H1 (cell line): ENCODE measurements around the gene DLL4. TPM values are rescaled to one million over a fixed set of nuclear protein-coding genes. Genes with fewer than 3 reads are reported as not detected.
A peak's percentile ranks its signal among the peaks of the same experiment; 100 is the strongest.

Experiments used
- CTCF ChIA-PET: fragments of 300-600 bp; sonication (Branson Sonifier 250); formaldehyde crosslinking; loops from one replicate; lab custom pipeline; 2021; ENCODE audit not compliant: partially characterized antibody; lab: Charles Lee
- POLR2A ChIA-PET: fragments of 300-600 bp; sonication (Branson Sonifier 250); formaldehyde crosslinking; loops from one replicate; lab custom pipeline; 2021; ENCODE audit warnings: inconsistent platforms; ENCODE audit not compliant: partially characterized antibody; lab: Charles Lee
- DNase-seq, 2 experiments: peaks; one replicate each; pipeline versions ENCODE4 v3.0.0 to v3.0.0-alpha.2; 2010 to 2022; ENCODE audit warnings: low spot score in 2 of 2, low read depth in 1 of 2, mixed read lengths in 1 of 2
- FAIRE-seq: peaks from 2 replicates; lab custom pipeline; 2011; peaks lifted over from hg19 to GRCh38; lab: Jason Lieb, UNC
- H2AFZ ChIP-seq: 2 replicates; pipeline ENCODE4 v1.8.1; 2012; ENCODE audit warnings: low read length, inconsistent platforms
- H2AK5ac ChIP-seq: 2 replicates; pipeline ENCODE4 v1.6.1; 2013; ENCODE audit warnings: low read depth, low read length
- H2BK120ac ChIP-seq: replicated peaks from 2 replicates; pipeline ENCODE3; 2013; ENCODE audit warnings: low read depth, low read length, inconsistent platforms
- H2BK12ac ChIP-seq: 2 replicates; pipeline ENCODE4 v1.6.1; 2013; ENCODE audit warnings: low read depth, low read length
- H2BK15ac ChIP-seq: 2 replicates; pipeline ENCODE4 v1.6.1; 2013; ENCODE audit warnings: low read length
- H2BK20ac ChIP-seq: 2 replicates; pipeline ENCODE4 v1.6.1; 2013; ENCODE audit warnings: low read length
- H2BK5ac ChIP-seq: 2 replicates; pipeline ENCODE4 v1.6.1; 2013; ENCODE audit warnings: low read depth, low read length
- H3K14ac ChIP-seq: 2 replicates; pipeline ENCODE4 v1.6.1; 2013; ENCODE audit warnings: inconsistent platforms; ENCODE audit not compliant: insufficient read length
- H3K18ac ChIP-seq: 2 replicates; pipeline ENCODE4 v1.6.1; 2013; ENCODE audit warnings: low read length; ENCODE audit errors: extremely low read depth
- H3K23ac ChIP-seq: 2 replicates; pipeline ENCODE4 v1.6.1; 2013; ENCODE audit warnings: inconsistent platforms; ENCODE audit not compliant: insufficient read length
- H3K23me2 ChIP-seq: 2 replicates; pipeline ENCODE4 v1.6.1; 2013; ENCODE audit warnings: low read depth, low read length
- H3K27ac ChIP-seq: 2 replicates; pipeline ENCODE4 v1.6.1; 2011; ENCODE audit warnings: low read depth, low read length, inconsistent platforms
- H3K27me3 ChIP-seq, 4 experiments: replicated peaks in 1 of 4; 1 replicate in 1 of 4; 2 replicates in 3 of 4; pipeline versions ENCODE4 v1.6.1 to v1.8.1; 2011 to 2013; ENCODE audit warnings: low read length in 3 of 4, mild to moderate bottlenecking in 3 of 4, inconsistent platforms in 2 of 4, mixed read lengths in 2 of 4, moderate library complexity in 1 of 4; ENCODE audit not compliant: control insufficient read depth in 3 of 4, insufficient read depth in 3 of 4; ENCODE audit errors: extremely low read depth in 1 of 4
- H3K36me3 ChIP-seq, 4 experiments: 2 replicates each; pipeline versions ENCODE4 v1.6.1 to v1.8.1; 2011 to 2013; ENCODE audit warnings: mild to moderate bottlenecking in 4 of 4, low read length in 3 of 4, moderate library complexity in 2 of 4, control low read depth in 1 of 4, inconsistent platforms in 1 of 4; ENCODE audit not compliant: insufficient read depth in 4 of 4, control insufficient read depth in 2 of 4
- H3K4ac ChIP-seq: replicated peaks from 2 replicates; pipeline ENCODE3; 2013; ENCODE audit warnings: low read length, low read depth, mixed read lengths, inconsistent platforms; ENCODE audit not compliant: insufficient read length
- H3K4me1 ChIP-seq, 4 experiments: replicated peaks in 1 of 4; 1 replicate in 1 of 4; 2 replicates in 3 of 4; pipeline versions ENCODE4 v1.6.1 to v1.8.1; 2011 to 2013; ENCODE audit warnings: low read length in 3 of 4, inconsistent platforms in 2 of 4, mixed read lengths in 1 of 4; ENCODE audit not compliant: insufficient read depth in 4 of 4, control insufficient read depth in 3 of 4
- H3K4me2 ChIP-seq, 2 experiments: 2 replicates each; pipeline versions ENCODE4 v1.6.1 to v1.8.1; 2011 to 2013; ENCODE audit warnings: low read depth in 2 of 2, low read length in 2 of 2, control low read depth in 1 of 2, inconsistent platforms in 1 of 2, mild to moderate bottlenecking in 1 of 2; ENCODE audit not compliant: insufficient read depth in 1 of 2
- H3K4me3 ChIP-seq, 4 experiments: fragments of 200-600, 300-600 bp in 1 of 4; sonication (generic), shearing (Covaris generic), sonication (Bioruptor Twin) in 1 of 4; 2 replicates each; pipeline versions ENCODE4 v1.5.1 to v1.8.1; 2011 to 2016; ENCODE audit warnings: low read length in 4 of 4, low read depth in 3 of 4, control low read depth in 2 of 4, inconsistent platforms in 2 of 4, mild to moderate bottlenecking in 2 of 4, mixed read lengths in 1 of 4, moderate library complexity in 1 of 4; ENCODE audit not compliant: insufficient read depth in 2 of 4; ENCODE audit errors: extremely low read depth in 1 of 4
- H3K56ac ChIP-seq: replicated peaks from 2 replicates; pipeline ENCODE3; 2013; ENCODE audit warnings: low read depth, mild to moderate bottlenecking, mixed read lengths, low read length, inconsistent platforms; ENCODE audit not compliant: insufficient read length
- H3K79me1 ChIP-seq: 2 replicates; pipeline ENCODE4 v1.6.1; 2013; ENCODE audit warnings: low read depth, low read length, control low read depth
- H3K79me2 ChIP-seq, 2 experiments: 2 replicates each; pipeline versions ENCODE4 v1.6.1 to v1.8.1; 2012 to 2013; ENCODE audit warnings: low read length in 2 of 2, mild to moderate bottlenecking in 2 of 2, inconsistent platforms in 1 of 2; ENCODE audit not compliant: insufficient read depth in 2 of 2, control insufficient read depth in 1 of 2
- H3K9ac ChIP-seq, 4 experiments: replicated peaks in 1 of 4; 1 replicate in 1 of 4; 2 replicates in 3 of 4; pipeline versions ENCODE4 v1.6.1 to v1.8.1; 2011 to 2013; ENCODE audit warnings: low read depth in 3 of 4, low read length in 3 of 4, control low read depth in 2 of 4, mild to moderate bottlenecking in 2 of 4, moderate library complexity in 2 of 4, inconsistent platforms in 1 of 4; ENCODE audit errors: extremely low read depth in 1 of 4
- H3K9me3 ChIP-seq, 2 experiments: 2 replicates each; pipeline versions ENCODE4 v1.6.1 to v1.8.1; 2012 to 2013; ENCODE audit warnings: mild to moderate bottlenecking in 2 of 2, moderate library complexity in 2 of 2, control low read depth in 1 of 2, inconsistent platforms in 1 of 2, low read depth in 1 of 2, low read length in 1 of 2, mixed read lengths in 1 of 2; ENCODE audit not compliant: insufficient read depth in 2 of 2
- H4K20me1 ChIP-seq, 2 experiments: replicated peaks in 1 of 2; 2 replicates each; pipeline versions ENCODE3 to v1.8.1; 2011 to 2013; ENCODE audit warnings: inconsistent platforms in 2 of 2, low read length in 2 of 2, mild to moderate bottlenecking in 1 of 2; ENCODE audit not compliant: insufficient read depth in 2 of 2, control insufficient read depth in 1 of 2
- H4K5ac ChIP-seq: 2 replicates; pipeline ENCODE4 v1.6.1; 2013; ENCODE audit warnings: low read length, low read depth, mixed read lengths, inconsistent platforms; ENCODE audit not compliant: insufficient read length
- H4K8ac ChIP-seq: 2 replicates; pipeline ENCODE4 v1.8.0; 2013; ENCODE audit warnings: mild to moderate bottlenecking, moderate library complexity, low read length, inconsistent platforms; ENCODE audit not compliant: insufficient read depth; ENCODE audit errors: extremely low read depth
- H4K91ac ChIP-seq: replicated peaks from 2 replicates; pipeline ENCODE3; 2013; ENCODE audit warnings: low read length, mixed read lengths, inconsistent platforms; ENCODE audit not compliant: insufficient read length
- ATF2 ChIP-seq: IDR thresholded peaks from 2 replicates; pipeline ENCODE4 v1.6.1; 2012; ENCODE audit warnings: low read length, inconsistent platforms
- BACH1 ChIP-seq: IDR thresholded peaks from 2 replicates; pipeline ENCODE4 v1.6.1; 2012; ENCODE audit warnings: low read length, improper control_type of control experiment
- CHD2 ChIP-seq: IDR thresholded peaks from 2 replicates; pipeline ENCODE4 v1.6.1; 2012; ENCODE audit warnings: low read length, improper control_type of control experiment
- EGR1 ChIP-seq: IDR thresholded peaks from 2 replicates; pipeline ENCODE4 v1.6.1; 2011; ENCODE audit warnings: low read depth, low read length, borderline replicate concordance
- HDAC2 ChIP-seq, 2 experiments: fragments of 300-600 bp in 1 of 2; sonication (generic) in 1 of 2; IDR thresholded peaks; 2 replicates each; pipeline ENCODE4 v1.6.1; 2011 to 2012; ENCODE audit warnings: low read depth in 2 of 2, low read length in 2 of 2, mild to moderate bottlenecking in 2 of 2, moderate library complexity in 2 of 2, borderline replicate concordance in 1 of 2, inconsistent platforms in 1 of 2
- PHF8 ChIP-seq: fragments of 200-600 bp; sonication (generic); conservative IDR thresholded peaks from 2 replicates; pipeline ENCODE4 v1.7.1; 2012; ENCODE audit warnings: low read depth, mild to moderate bottlenecking, inconsistent platforms, low read length, moderate library complexity
- POLR2AphosphoS5 ChIP-seq: IDR thresholded peaks from 2 replicates; pipeline ENCODE4 v1.6.1; 2011; ENCODE audit warnings: low read depth, low read length
- WGBS, 2 experiments: shearing (Covaris generic) in 1 of 2; methylation state at CpG; one replicate each; pipeline versions ENCODE4 v1.1.6 to v1.1.7; 2013 to 2015; ENCODE audit warnings: low lambda C conversion rate in 2 of 2, mixed read lengths in 2 of 2, inconsistent platforms in 1 of 2, low coverage in 1 of 2, missing lambda C conversion rate in 1 of 2; ENCODE audit not compliant: insufficient replicate concordance in 2 of 2, insufficient coverage in 1 of 2, insufficient read length in 1 of 2; ENCODE audit errors: extremely low coverage in 1 of 2, missing lambda C conversion rate in 1 of 2; 5-methylcytosine and 5-hydroxymethylcytosine counted together
- polyA plus RNA-seq, 7 experiments: library from polyadenylated mRNA; depleted of rRNA in 3 of 7; stranded (reverse) in 5 of 7; unstranded in 2 of 7; fragments of >200 nt in 5 of 7; fragments of 200-250 nt in 2 of 7; gene quantifications; 1 replicate in 5 of 7; 2 replicates in 1 of 7; 4 replicates in 1 of 7; pipeline versions ENCODE4 v1.2.1 to v1.2.3, GENCODE V29; 2011 to 2013; ENCODE audit warnings: missing spikeins in 2 of 7, mixed read lengths in 2 of 7
- total RNA-seq: library from RNA; stranded (reverse); fragmentation: NEBNext Ultra II Directional; extraction: Animal tissue kit (Norgen Biotek cat#: 25700); gene quantifications from 2 replicates; pipeline ENCODE4 v1.2.1, GENCODE V29; 2021

The DLL4 gene
- total and polyA plus RNA-seq, 2 of the 8 experiments (the other 6 are each of a cell fraction or from before 2014, with no cell fraction given), result 0.23 to 0.60 TPM

- H3K4ac ChIP-seq, result no peak overlapping the region
- no peak overlapping the region for H2BK15ac ChIP-seq
- 94% methylated on average over 6 of the region's 6 CpGs; no CpG with 5 or more reads in 1 of the 2 experiments for WGBS, 2 experiments
- H4K8ac ChIP-seq, result no peak overlapping the region
- H3K27me3 ChIP-seq, result no peaks in the 10 kb centered on the region
- CTCF ChIA-PET, result interaction anchor here (1.2 to 4.7 kb wide), 4 partner anchors 16 to 63 kb away, joined by 3 to 48 read pairs (median 10); no protein-coding TSS in a partner anchor
- no peak overlapping the region for H4K5ac ChIP-seq
- H3K4me1 ChIP-seq, result peaks cover 0 to 9% (median 4%) of the 10 kb centered on the region in 4 experiments; a peak in 5 of 7 replicates
- FAIRE-seq, result no peak
- H2AFZ ChIP-seq, result no peak overlapping the region
- DNase-seq, result no peak
- H4K91ac ChIP-seq, result no peak overlapping the region
- no peak overlapping the region; the same call in 1 of the 2 replicates for H2AK5ac ChIP-seq
- H3K23me2 ChIP-seq, result peaks cover 4% of the 10 kb centered on the region; the same call in 1 of the 2 replicates
- no peak overlapping the region for H3K18ac ChIP-seq
- no peak overlapping the region for H2BK20ac ChIP-seq
- no peak for TF ChIP-seq EGR1
- TF ChIP-seq HDAC2 (IDR thresholded peaks at IDR 0.05; ENCODE audit: borderline replicate concordance in 1 of 2, low read depth in 2 of 2, low read length in 2 of 2), result no peak
- TF ChIP-seq ATF2, result peak; percentile 45; the same call in 1 of the 2 replicates
- TF ChIP-seq POLR2AphosphoS5, result 0 out of 2 replicates have a peak, but pooled peaks have one; percentile 8
- TF ChIP-seq PHF8, result no peak
- TF ChIP-seq CHD2, result no peak
- no peak for TF ChIP-seq BACH1
- peaks cover 0 to 28% of the 10 kb centered on the region in 2 experiments; a peak in 2 of 4 replicates for H3K79me2 ChIP-seq
- H3K79me1 ChIP-seq, result no peaks in the 10 kb centered on the region; the same call in 1 of the 2 replicates
- H3K9me3 ChIP-seq, result no peaks in the 10 kb centered on the region
- no peak overlapping the region for H2BK12ac ChIP-seq
- H3K56ac ChIP-seq, result no peak overlapping the region
- peaks cover 0 to 12% of the 10 kb centered on the region in 2 experiments for H4K20me1 ChIP-seq
- peaks cover 8 to 33% (median 12%) of the 10 kb centered on the region in 4 experiments for H3K36me3 ChIP-seq
- no peak overlapping the region for H3K4me3 ChIP-seq
- H3K23ac ChIP-seq, result no peak overlapping the region
- peak overlapping the region; percentile 44 for H2BK5ac ChIP-seq
- no peak overlapping the region for H3K9ac ChIP-seq
- no peak overlapping the region for H3K4me2 ChIP-seq
- POLR2A ChIA-PET, result interaction anchor here (0.8 to 28.7 kb wide), 10 partner anchors 10 to 157 kb away, joined by 3 to 1505 read pairs (median 12); partner anchors contain the start of genes CHAC1 and DLL4
- H3K27ac ChIP-seq, result no peak overlapping the region
- H2BK120ac ChIP-seq, result no peak overlapping the region
- no peak overlapping the region for H3K14ac ChIP-seq
These were observed 29.0 kb downstream of the DLL4 start for GRCh38 chr15:40958146-40958545.
